ENCODE results near the gene C1QTNF6. TPM values are rescaled to one million over a fixed set of nuclear protein-coding genes. Genes with fewer than 3 reads are reported as not detected.

Gene C1QTNF6
- total RNA-seq, 4 donors from 2014 or later = 0.83 to 2.9 (median 1.3) TPM

- H3K9me3 ChIP-seq = peaks cover 0 to 3% (median 0%) of the 10 kb centered on the region in 4 donors
- H3K36me3 ChIP-seq = no peaks in the 10 kb centered on the region
- no peak overlapping the region for H3K27ac ChIP-seq (replicated peaks in 1 of 4)
- H3K4me1 ChIP-seq = no peaks in the 10 kb centered on the region
- intact Hi-C loops (cut with DNase I) = loop anchor here (2.0 kb wide), 1 partner anchor 45 kb away; no protein-coding TSS in a partner anchor
- H3K4me3 ChIP-seq = no peak overlapping the region
- WGBS = 83% methylated on average over 13 of the region's 13 CpGs
- no peak for DNase-seq (ENCODE audit: extremely low spot score)
- H3K27me3 ChIP-seq = peaks cover 0 to 56% (median 2%) of the 10 kb centered on the region in 4 donors
- TF ChIP-seq POLR2A (IDR thresholded peaks at IDR 0.05; ENCODE audit: low read depth) (no peak), EP300 (IDR thresholded peaks at IDR 0.05) (no peak), POLR2AphosphoS5 (IDR thresholded peaks at IDR 0.05) (no peak)
- TF ChIP-seq, protein P1, sequence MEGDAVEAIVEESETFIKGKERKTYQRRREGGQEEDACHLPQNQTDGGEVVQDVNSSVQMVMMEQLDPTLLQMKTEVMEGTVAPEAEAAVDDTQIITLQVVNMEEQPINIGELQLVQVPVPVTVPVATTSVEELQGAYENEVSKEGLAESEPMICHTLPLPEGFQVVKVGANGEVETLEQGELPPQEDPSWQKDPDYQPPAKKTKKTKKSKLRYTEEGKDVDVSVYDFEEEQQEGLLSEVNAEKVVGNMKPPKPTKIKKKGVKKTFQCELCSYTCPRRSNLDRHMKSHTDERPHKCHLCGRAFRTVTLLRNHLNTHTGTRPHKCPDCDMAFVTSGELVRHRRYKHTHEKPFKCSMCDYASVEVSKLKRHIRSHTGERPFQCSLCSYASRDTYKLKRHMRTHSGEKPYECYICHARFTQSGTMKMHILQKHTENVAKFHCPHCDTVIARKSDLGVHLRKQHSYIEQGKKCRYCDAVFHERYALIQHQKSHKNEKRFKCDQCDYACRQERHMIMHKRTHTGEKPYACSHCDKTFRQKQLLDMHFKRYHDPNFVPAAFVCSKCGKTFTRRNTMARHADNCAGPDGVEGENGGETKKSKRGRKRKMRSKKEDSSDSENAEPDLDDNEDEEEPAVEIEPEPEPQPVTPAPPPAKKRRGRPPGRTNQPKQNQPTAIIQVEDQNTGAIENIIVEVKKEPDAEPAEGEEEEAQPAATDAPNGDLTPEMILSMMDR (IDR thresholded peaks at IDR 0.05) = no peak
Observed at GRCh38 chr22:37157516-37158285, 30.3 kb downstream of the C1QTNF6 start.

- no peaks in the 10 kb centered on the region for H3K4me1 ChIP-seq
- intact Hi-C loops (cut with DNase I) = no loop called here
- peaks cover 0 to 3% (median 0%) of the 10 kb centered on the region in 4 donors for H3K9me3 ChIP-seq
- H3K27me3 ChIP-seq = peaks cover 0 to 51% (median 0%) of the 10 kb centered on the region in 4 donors
- TF ChIP-seq POLR2A (IDR thresholded peaks at IDR 0.05; ENCODE audit: low read depth) (no peak), EP300 (IDR thresholded peaks at IDR 0.05) (no peak), POLR2AphosphoS5 (IDR thresholded peaks at IDR 0.05) (no peak)
- TF ChIP-seq, protein P1 (IDR thresholded peaks at IDR 0.05) = no peak
- DNase-seq (ENCODE audit: extremely low spot score) = no peak
- WGBS = 82% methylated on average over 12 of the region's 13 CpGs
- H3K36me3 ChIP-seq = no peaks in the 10 kb centered on the region
- no peak overlapping the region for H3K4me3 ChIP-seq
- no peak overlapping the region for H3K27ac ChIP-seq (replicated peaks in 1 of 4)
Observed at GRCh38 chr22:37156686-37157435, 31.2 kb downstream of the C1QTNF6 start.

DNA sequence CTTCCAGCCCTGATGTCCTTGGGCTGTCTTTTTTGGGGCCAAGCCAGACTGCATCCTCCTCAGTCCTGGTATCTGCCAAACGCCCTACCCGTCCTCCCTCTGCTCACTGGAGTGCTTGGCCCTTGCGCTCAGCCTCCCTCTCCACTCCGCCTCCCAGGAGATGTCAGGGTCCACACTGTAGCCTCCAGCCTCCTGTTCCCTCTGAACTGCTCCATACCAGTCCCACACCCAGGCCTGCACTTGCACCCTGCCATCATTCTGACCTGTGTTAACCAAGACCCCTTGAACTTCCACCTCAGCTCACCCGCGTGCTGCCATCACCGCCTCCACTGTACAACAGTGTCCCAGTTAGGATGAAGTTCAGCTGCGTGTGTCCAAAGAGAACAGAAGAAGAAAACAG, 32.1 kb downstream of the C1QTNF6 start:
- intact Hi-C loops (cut with DNase I) = no loop called here
- no peak for DNase-seq (ENCODE audit: extremely low spot score)
- Histone ChIP-seq H3K9me3 (peaks cover 0 to 6% (median 0%) of the 10 kb centered on the region in 4 donors), H3K27ac (replicated peaks in 1 of 4) (no peak overlapping the region), H3K27me3 (peaks cover 0 to 45% (median 0%) of the 10 kb centered on the region in 4 donors), H3K36me3 (no peaks in the 10 kb centered on the region), H3K4me3 (no peak overlapping the region), H3K4me1 (no peaks in the 10 kb centered on the region)
- WGBS = 97% methylated on average over 8 of the region's 8 CpGs
- TF ChIP-seq POLR2A (IDR thresholded peaks at IDR 0.05; ENCODE audit: low read depth) (no peak), POLR2AphosphoS5 (IDR thresholded peaks at IDR 0.05) (no peak), EP300 (IDR thresholded peaks at IDR 0.05) (no peak)
- TF ChIP-seq, protein P1 (IDR thresholded peaks at IDR 0.05) = no peak

DNA sequence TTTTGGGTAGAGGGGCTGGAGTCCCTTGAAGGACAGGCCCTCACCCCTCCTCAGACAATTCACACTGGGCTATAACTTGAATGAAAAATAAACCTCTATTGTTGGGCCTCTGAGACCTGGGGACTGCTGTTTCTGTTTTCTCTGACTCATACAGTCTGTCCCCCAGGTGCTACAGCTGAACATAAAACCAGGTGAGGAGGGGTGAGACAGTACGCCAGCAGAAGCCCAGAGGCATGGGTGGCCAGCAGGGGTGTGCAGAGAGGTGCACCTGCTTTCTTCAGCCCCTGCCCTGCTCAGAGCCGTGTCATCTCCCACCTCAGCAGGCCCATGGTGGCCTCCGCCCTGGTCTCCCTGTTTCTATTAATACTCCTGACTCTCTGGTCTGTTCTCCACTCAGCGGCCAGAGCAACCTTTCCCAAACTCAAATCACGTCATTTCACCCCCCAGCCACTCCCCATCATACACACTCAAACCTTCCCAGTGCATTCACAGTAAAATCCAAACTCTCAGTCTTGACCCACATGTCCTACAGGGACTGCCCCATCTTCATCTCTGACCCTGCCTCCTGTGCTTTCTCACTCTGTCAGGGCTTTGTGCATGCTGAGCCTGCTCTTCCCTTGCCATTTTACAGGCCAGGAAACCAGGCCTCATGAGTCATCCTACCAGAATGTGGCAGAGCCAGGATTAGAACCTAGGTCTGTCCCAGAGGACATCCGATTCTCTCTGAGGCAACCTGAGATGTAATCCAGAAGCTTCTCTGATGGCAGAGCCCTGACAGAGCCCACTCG, 32.9 kb downstream of the C1QTNF6 start:
- TF ChIP-seq, protein P1 (IDR thresholded peaks at IDR 0.05) = no peak

More for the DNA sequence above, 32.9 kb downstream of the C1QTNF6 start:
- intact Hi-C loops (cut with DNase I) = no loop called here
- no peak overlapping the region for H3K4me3 ChIP-seq
- H3K4me1 ChIP-seq = no peaks in the 10 kb centered on the region
- peaks cover 0 to 6% (median 0%) of the 10 kb centered on the region in 4 donors for H3K9me3 ChIP-seq
- peaks cover 0 to 42% (median 0%) of the 10 kb centered on the region in 4 donors for H3K27me3 ChIP-seq
- no peak overlapping the region for H3K27ac ChIP-seq (replicated peaks in 1 of 4)
- H3K36me3 ChIP-seq = no peaks in the 10 kb centered on the region
- DNase-seq (ENCODE audit: extremely low spot score) = no peak
- 89% methylated on average over 7 of the region's 7 CpGs for WGBS
